Measurements from ENCODE around the gene SLC23A2.

GRCh38 chr20:4812216-4812615, 189.1 kb downstream of the SLC23A2 start:
- TF ChIP-seq SIN3A (IDR thresholded peaks at IDR 0.05; ENCODE audit: borderline replicate concordance, insufficient read depth, low read length), result no peak
- no peak for TF ChIP-seq POLR2AphosphoS5 (IDR thresholded peaks at IDR 0.05; ENCODE audit: low read depth, low read length)
- TF ChIP-seq REST (IDR thresholded peaks at IDR 0.05; ENCODE audit: insufficient read depth in 1 of 2, low read depth in 2 of 2, low read length in 2 of 2), result no peak
- no peak for TF ChIP-seq TAF1 (IDR thresholded peaks at IDR 0.05; ENCODE audit: borderline replicate concordance, insufficient read depth, low read length)

All from PFSK-1 (cell line).